OCI-LY3 (cell line): Measurements from ENCODE around the gene RUSC1.

Source experiments
- H2AFZ ChIP-seq: fragments of 200-600, 300-600 bp; shearing (Covaris generic); 2 replicates; pipeline ENCODE4 v1.6.0; 2014; ENCODE audit warnings: antibody characterized with exemption, low read depth, low read length
- H3K27ac ChIP-seq: fragments of 200-600, 300-600 bp; sonication (generic); 2 replicates; pipeline ENCODE4 v1.5.1; 2014; ENCODE audit warnings: mild to moderate bottlenecking, low read length, moderate library complexity, mixed read lengths
- H3K27me3 ChIP-seq: fragments of 200-600, 300-600 bp; sonication (generic); 2 replicates; pipeline ENCODE4 v1.6.1; 2014; ENCODE audit warnings: low read depth, low read length, mixed read lengths
- H3K36me3 ChIP-seq: fragments of 200-600, 300-600 bp; sonication (generic); replicated peaks from 2 replicates; pipeline ENCODE3; 2014; ENCODE audit warnings: low read depth, low read length, mixed read lengths
- H3K4me1 ChIP-seq: fragments of 300-600, 200-600 bp; sonication (generic); 2 replicates; pipeline ENCODE4 v1.6.1; 2014; ENCODE audit warnings: low read length, mixed read lengths
- H3K4me2 ChIP-seq: fragments of 200-600, 300-600 bp; sonication (generic); 2 replicates; pipeline ENCODE4 v1.6.1; 2014; ENCODE audit warnings: low read length, mixed read lengths
- H3K4me3 ChIP-seq: fragments of 300-600, 200-600 bp; sonication (generic); 2 replicates; pipeline ENCODE4 v1.5.1; 2014; ENCODE audit warnings: antibody characterized with exemption, mild to moderate bottlenecking, low read length, moderate library complexity
- H3K79me2 ChIP-seq: fragments of 300-600, 200-600 bp; shearing (Covaris generic); 2 replicates; pipeline ENCODE4 v1.6.1; 2014; ENCODE audit warnings: mild to moderate bottlenecking, low read length, mixed read lengths
- H3K9ac ChIP-seq: fragments of 300-600, 200-600 bp; shearing (Covaris generic); 2 replicates; pipeline ENCODE4 v1.6.0; 2014; ENCODE audit warnings: mild to moderate bottlenecking, low read length, moderate library complexity
- H3K9me3 ChIP-seq: fragments of 200-600, 300-600 bp; shearing (Covaris generic); 2 replicates; pipeline ENCODE4 v1.6.1; 2014; ENCODE audit warnings: low read length, mixed read lengths; ENCODE audit not compliant: insufficient read depth
- H4K20me1 ChIP-seq: fragments of 200-600, 300-600 bp; sonication (generic); 2 replicates; pipeline ENCODE4 v1.6.1; 2016; ENCODE audit warnings: low read length, mixed read lengths; ENCODE audit not compliant: insufficient read depth
- EZH2phosphoT487 ChIP-seq: fragments of 200-600 bp; shearing (Covaris generic); IDR thresholded peaks from 2 replicates; pipeline ENCODE4 v1.6.1; 2018; ENCODE audit warnings: antibody characterized with exemption, mixed run types, low read depth
- TF ChIP-seq, protein P1 (sequence below): fragments of 200-600, 300-600 bp; sonication (generic); IDR thresholded peaks from 2 replicates; pipeline ENCODE4 v1.5.1; 2014; ENCODE audit warnings: antibody characterized with exemption, low read length, low read depth

The RUSC1 gene

DNA sequence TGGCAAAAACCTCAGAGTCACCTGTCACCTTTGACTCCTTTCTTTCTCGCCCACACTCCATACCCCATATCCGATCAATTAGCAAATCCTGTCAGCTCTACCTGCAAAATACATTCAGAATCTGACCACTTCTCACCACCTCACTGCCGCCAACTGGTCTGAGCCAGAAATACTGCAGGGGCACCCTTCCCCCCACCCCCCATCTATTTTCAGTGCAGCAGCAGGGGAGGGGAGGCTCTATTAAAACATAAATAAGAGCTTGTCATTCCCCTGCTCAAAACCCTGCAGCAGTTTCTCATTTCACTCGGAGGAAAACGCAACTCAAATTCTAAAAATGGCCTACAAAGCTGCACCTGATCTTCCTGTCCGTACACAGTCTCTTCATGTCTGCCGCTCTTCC is 23.3 kb upstream of the RUSC1 start:
- Histone ChIP-seq H3K4me2 (peak overlapping the region; percentile 26), H3K79me2 (no peaks in the 10 kb centered on the region), H3K4me1 (peaks cover 8% of the 10 kb centered on the region), H4K20me1 (no peaks in the 10 kb centered on the region), H3K4me3 (no peak overlapping the region), H2AFZ (peak overlapping the region; percentile 72), H3K27ac (no peak overlapping the region), H3K9ac (no peak overlapping the region), H3K27me3 (no peaks in the 10 kb centered on the region), H3K36me3 (no peaks in the 10 kb centered on the region), H3K9me3 (no peaks in the 10 kb centered on the region)
- TF ChIP-seq, protein P1, sequence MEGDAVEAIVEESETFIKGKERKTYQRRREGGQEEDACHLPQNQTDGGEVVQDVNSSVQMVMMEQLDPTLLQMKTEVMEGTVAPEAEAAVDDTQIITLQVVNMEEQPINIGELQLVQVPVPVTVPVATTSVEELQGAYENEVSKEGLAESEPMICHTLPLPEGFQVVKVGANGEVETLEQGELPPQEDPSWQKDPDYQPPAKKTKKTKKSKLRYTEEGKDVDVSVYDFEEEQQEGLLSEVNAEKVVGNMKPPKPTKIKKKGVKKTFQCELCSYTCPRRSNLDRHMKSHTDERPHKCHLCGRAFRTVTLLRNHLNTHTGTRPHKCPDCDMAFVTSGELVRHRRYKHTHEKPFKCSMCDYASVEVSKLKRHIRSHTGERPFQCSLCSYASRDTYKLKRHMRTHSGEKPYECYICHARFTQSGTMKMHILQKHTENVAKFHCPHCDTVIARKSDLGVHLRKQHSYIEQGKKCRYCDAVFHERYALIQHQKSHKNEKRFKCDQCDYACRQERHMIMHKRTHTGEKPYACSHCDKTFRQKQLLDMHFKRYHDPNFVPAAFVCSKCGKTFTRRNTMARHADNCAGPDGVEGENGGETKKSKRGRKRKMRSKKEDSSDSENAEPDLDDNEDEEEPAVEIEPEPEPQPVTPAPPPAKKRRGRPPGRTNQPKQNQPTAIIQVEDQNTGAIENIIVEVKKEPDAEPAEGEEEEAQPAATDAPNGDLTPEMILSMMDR = no peak
- TF ChIP-seq EZH2phosphoT487 = no peak

DNA sequence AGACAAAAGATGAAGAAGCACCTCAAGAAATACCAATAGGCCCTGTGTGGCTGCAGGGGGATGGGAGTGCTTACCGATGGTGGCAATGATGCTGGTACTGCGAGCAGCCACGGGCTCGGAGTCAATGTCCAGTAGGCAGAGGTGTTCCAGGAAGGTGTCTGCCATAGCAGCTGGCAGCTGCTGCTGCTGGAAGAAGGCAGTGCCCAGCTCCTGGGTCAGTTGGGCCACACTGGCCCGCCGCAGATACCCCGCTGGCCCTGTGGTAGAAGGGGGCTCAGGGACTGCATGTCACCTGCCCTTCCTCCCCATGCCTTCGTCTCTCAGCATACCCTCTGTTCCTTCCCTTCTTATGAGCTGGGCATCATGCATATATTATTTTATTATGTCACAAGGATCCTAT is 20.7 kb upstream of the RUSC1 start:
- Histone ChIP-seq H3K79me2 (no peaks in the 10 kb centered on the region), H4K20me1 (no peaks in the 10 kb centered on the region), H3K4me3 (no peak overlapping the region), H2AFZ (no peak overlapping the region), H3K27me3 (no peaks in the 10 kb centered on the region), H3K4me1 (peaks cover 23% of the 10 kb centered on the region), H3K9ac (no peak overlapping the region), H3K9me3 (no peaks in the 10 kb centered on the region), H3K36me3 (no peaks in the 10 kb centered on the region), H3K27ac (no peak overlapping the region), H3K4me2 (no peak overlapping the region)
- TF ChIP-seq, protein P1 = no peak
- no peak for TF ChIP-seq EZH2phosphoT487

DNA sequence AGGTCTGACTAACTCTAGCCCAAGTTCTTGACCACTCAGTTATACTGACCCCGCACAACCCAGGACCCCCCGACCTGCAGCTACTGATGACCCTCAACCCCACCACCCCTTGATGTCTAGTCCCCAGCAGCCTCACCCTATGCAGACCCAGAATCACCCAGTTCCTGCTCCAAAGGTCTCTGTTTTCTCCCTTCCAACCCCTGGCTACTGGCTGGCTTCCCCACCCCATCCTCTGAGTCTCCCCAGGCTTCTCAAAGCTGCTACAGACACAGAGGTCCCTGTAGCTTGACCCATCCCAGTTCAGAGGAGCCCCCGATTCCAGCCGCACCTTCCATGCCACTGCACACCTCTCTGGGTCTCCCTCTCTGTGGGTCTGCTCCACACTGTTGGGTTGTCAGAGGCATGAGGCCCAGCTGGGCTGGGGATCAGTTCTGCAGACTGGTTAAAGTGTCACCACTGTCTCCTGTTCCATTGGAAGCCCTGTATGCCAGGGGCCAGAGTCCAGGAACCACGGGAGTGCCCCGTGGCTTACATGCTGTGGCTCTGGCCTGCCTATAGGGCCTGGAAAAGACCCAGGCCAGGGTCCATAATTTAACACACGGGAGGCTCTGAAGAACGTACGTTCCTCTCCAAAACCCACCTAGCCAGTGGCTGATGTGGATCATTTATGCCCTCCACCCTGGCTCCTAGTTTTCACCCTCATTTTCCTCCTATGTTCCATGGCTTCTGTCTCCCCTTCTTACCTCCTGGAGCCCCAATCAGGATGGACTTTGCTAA is 20.0 kb upstream of the RUSC1 start:
- Histone ChIP-seq H3K4me3 (no peak overlapping the region), H3K4me2 (no peak overlapping the region), H3K9me3 (no peaks in the 10 kb centered on the region), H4K20me1 (no peaks in the 10 kb centered on the region), H3K79me2 (no peaks in the 10 kb centered on the region), H3K4me1 (peaks cover 30% of the 10 kb centered on the region), H2AFZ (no peak overlapping the region), H3K36me3 (no peaks in the 10 kb centered on the region), H3K27ac (no peak overlapping the region), H3K9ac (no peak overlapping the region), H3K27me3 (no peaks in the 10 kb centered on the region)
- no peak for TF ChIP-seq EZH2phosphoT487
- TF ChIP-seq, protein P1 = no peak

DNA sequence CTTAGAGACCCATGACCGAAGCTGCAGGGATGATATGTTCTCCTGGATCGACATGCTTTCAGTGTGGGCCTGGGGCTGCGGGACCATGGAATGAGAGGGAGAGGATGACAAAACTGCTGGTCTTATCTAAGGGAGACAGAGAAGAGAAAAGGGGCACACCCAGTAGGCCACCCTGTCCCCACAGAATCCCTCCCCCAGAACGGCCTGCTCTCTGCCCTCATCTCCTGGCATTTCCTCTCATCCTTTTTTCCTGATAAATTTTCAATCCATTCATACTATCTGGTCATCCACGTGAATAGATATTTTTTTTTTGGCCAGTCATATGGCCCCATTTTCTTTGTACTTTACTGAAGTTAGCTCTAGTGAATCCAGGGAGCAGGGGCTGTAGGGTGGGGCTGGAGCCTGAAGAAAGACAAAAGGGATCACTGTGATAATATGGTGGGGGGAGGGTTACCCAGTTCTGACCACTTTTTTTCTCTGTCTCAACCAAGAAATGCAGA is 19.3 kb upstream of the RUSC1 start, which contains the start of gene PKLR:
Gene PKLR, minus strand, starts transcription at position 97 of the 500 bp plus-strand sequence. Its CDS starts 43 bp downstream, at position 54.
- Histone ChIP-seq H3K36me3 (no peaks in the 10 kb centered on the region), H3K27ac (no peak within 1 kb of the TSS), H4K20me1 (no peaks in the 10 kb centered on the region), H3K4me1 (peaks cover 35% of the 10 kb centered on the region), H3K27me3 (no peaks in the 10 kb centered on the region), H2AFZ (no peak within 1 kb of the TSS), H3K9ac (no peak within 1 kb of the TSS), H3K79me2 (no peaks in the 10 kb centered on the region), H3K4me3 (no peak within 1 kb of the TSS), H3K4me2 (no peak within 1 kb of the TSS), H3K9me3 (no peaks in the 10 kb centered on the region)
- TF ChIP-seq EZH2phosphoT487 = no peak
- TF ChIP-seq, protein P1 = no peak
